Activated T-cell treated with anti-CD3 and anti-CD28 coated beads, Interleukin-2, amount 50 U/mL, for 72 hours (primary cell): Measurements from ENCODE around the gene USO1. TPM values are rescaled to one million over a fixed set of nuclear protein-coding genes. Genes with fewer than 3 reads are reported as not detected.
A peak's percentile ranks its signal among the peaks of the same experiment; 100 is the strongest.
"Not testable (repeated sequence)": the region's sequence is repeated elsewhere in the genome, so short reads cannot be mapped to it uniquely, and the experiment has no call there.

ENCODE experiments used
- ATAC-seq, 2 donors: fragments of 150-1000 bp; cut with Tn5 transposase; replicated peaks in 1 of 2; 2 replicates each; pipeline ENCODE4 v1.10.0; 2021; ENCODE audit warnings: moderate library complexity in 2 of 2, mild to moderate bottlenecking in 1 of 2
- DNase-seq, 2 donors: peaks; one replicate each; pipeline ENCODE4 v3.0.0; 2021 to 2022; ENCODE audit warnings: mixed read lengths in 1 of 2
- H3K27ac Mint-ChIP-seq: one replicate; pipeline ENCODE4 v1.8.0; 2022; ENCODE audit warnings: mild to moderate bottlenecking, moderate library complexity, mixed read lengths
- H3K27me3 Mint-ChIP-seq: one replicate; pipeline ENCODE4 v1.8.0; 2022; ENCODE audit warnings: low read depth, mixed read lengths
- H3K36me3 Mint-ChIP-seq, 2 donors: one replicate each; pipeline ENCODE4 v1.8.0; 2022; ENCODE audit warnings: mixed read lengths in 2 of 2, mild to moderate bottlenecking in 1 of 2; ENCODE audit not compliant: insufficient read depth in 2 of 2
- H3K4me1 Mint-ChIP-seq: one replicate; pipeline ENCODE4 v1.8.0; 2022; ENCODE audit warnings: low read depth, mixed read lengths
- H3K4me3 Mint-ChIP-seq, 2 donors: one replicate each; pipeline ENCODE4 v1.8.0; 2022; ENCODE audit warnings: mild to moderate bottlenecking in 2 of 2, mixed read lengths in 2 of 2, moderate library complexity in 2 of 2
- H3K9me3 Mint-ChIP-seq, 2 donors: one replicate each; pipeline ENCODE4 v1.8.0; 2022; ENCODE audit warnings: mixed read lengths in 2 of 2
- total RNA-seq, 2 donors: library from RNA; stranded (reverse); gene quantifications; one replicate each; pipeline ENCODE4 v1.2.3, GENCODE V29; 2022

Gene USO1
- total RNA-seq, 2 donors from 2014 or later, result 42.0 to 51.7 TPM

GRCh38 chr4:75742451-75742850 is 18.1 kb downstream of the USO1 start:
- no peak for ATAC-seq

DNA sequence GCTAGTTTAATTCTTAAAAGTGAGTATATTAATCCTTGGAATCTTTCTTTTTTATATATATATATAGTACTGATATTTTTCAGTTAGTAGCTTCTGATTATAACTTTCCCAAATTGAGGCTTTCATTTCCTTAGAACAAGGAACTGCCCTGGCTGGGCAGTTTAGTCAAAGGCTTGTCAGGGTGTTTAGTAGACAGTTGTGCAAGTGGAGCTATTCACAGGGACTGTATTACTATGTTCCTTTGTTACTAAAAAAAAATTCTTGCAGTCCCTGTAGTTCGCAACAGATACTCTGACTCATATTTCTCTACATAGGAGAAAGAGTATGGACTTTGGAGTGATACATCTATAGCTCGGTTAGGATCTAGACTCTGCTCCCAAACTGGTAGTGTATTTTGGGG is 20.8 kb downstream of the USO1 start:
- Mint-ChIP-seq H3K36me3 (peaks cover 0 to 2% of the 10 kb centered on the region in 2 donors), H3K4me1 (no peaks in the 10 kb centered on the region), H3K27me3 (no peaks in the 10 kb centered on the region), H3K27ac (no peak overlapping the region), H3K4me3 (no peak overlapping the region), H3K9me3 (no peaks in the 10 kb centered on the region)
- DNase-seq, result no peak
- no peak for ATAC-seq

More at GRCh38 chr4:75742451-75742850, 18.1 kb downstream of the USO1 start:
- Mint-ChIP-seq H3K4me3 (no peak overlapping the region), H3K9me3 (no peaks in the 10 kb centered on the region), H3K27ac (no peak overlapping the region), H3K4me1 (no peaks in the 10 kb centered on the region), H3K36me3 (peaks cover 0 to 2% of the 10 kb centered on the region in 2 donors), H3K27me3 (no peaks in the 10 kb centered on the region)
- no peak for DNase-seq

GRCh38 chr4:75745721-75746199 is 21.4 kb downstream of the USO1 start:
- Mint-ChIP-seq H3K36me3 (peaks cover 0 to 2% of the 10 kb centered on the region in 2 donors), H3K4me1 (no peaks in the 10 kb centered on the region), H3K27me3 (no peaks in the 10 kb centered on the region), H3K4me3 (no peak overlapping the region), H3K9me3 (no peaks in the 10 kb centered on the region), H3K27ac (no peak overlapping the region)
- no peak for ATAC-seq
- no peak for DNase-seq

DNA sequence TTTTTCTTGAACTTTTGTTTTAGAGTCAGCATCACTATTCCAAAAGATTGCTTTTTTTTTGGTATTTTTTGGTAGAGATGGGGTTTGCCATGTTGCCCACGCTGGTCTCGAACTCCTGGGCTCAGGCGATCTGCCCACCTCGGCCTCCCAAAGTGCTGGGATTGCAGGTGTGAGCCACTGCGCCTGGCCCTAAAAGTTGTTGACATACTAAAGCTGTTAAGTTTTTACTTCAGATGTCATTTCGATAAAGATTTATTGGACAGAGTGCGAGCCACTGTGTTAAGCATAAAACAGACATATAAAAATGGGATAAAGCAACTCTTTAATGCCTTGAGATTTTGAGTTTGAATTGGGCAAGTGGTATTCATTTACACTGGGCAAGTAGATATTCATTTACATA is 28.3 kb downstream of the USO1 start:
- Mint-ChIP-seq H3K36me3 (peaks cover 0 to 22% of the 10 kb centered on the region in 2 donors), H3K27me3 (no peaks in the 10 kb centered on the region), H3K4me1 (no peaks in the 10 kb centered on the region), H3K4me3 (no peak overlapping the region), H3K9me3 (no peaks in the 10 kb centered on the region), H3K27ac (no peak overlapping the region)
- ATAC-seq (no peak), DNase-seq (no peak)

- Mint-ChIP-seq H3K27me3 (no peaks in the 10 kb centered on the region), H3K27ac (peak overlapping the region; percentile 11), H3K36me3 (peaks cover 1 to 8% of the 10 kb centered on the region in 2 donors)
Measured at GRCh38 chr4:75769036-75769435, 44.7 kb downstream of the USO1 start.

GRCh38 chr4:75771607-75772006 is 47.2 kb downstream of the USO1 start:
- H3K27me3 Mint-ChIP-seq, result no peaks in the 10 kb centered on the region
- H3K4me3 Mint-ChIP-seq, result no peak overlapping the region
- DNase-seq (no peak), ATAC-seq (no peak)
- no peak overlapping the region for H3K27ac Mint-ChIP-seq
- H3K36me3 Mint-ChIP-seq, result peaks cover 16 to 28% of the 10 kb centered on the region in 2 donors
- peaks cover 3 to 8% of the 10 kb centered on the region in 2 donors for H3K9me3 Mint-ChIP-seq
- peaks cover 5% of the 10 kb centered on the region for H3K4me1 Mint-ChIP-seq

More at GRCh38 chr4:75769036-75769435, 44.7 kb downstream of the USO1 start:
- H3K4me3 Mint-ChIP-seq, result no peak overlapping the region
- ATAC-seq, result no peak
- H3K9me3 Mint-ChIP-seq, result no peaks in the 10 kb centered on the region
- DNase-seq, result no peak
- H3K4me1 Mint-ChIP-seq, result peaks cover 5% of the 10 kb centered on the region

- ATAC-seq, result no peak
- Mint-ChIP-seq H3K9me3 (peaks cover 3 to 8% of the 10 kb centered on the region in 2 donors), H3K27me3 (no peaks in the 10 kb centered on the region), H3K36me3 (peaks cover 18 to 37% of the 10 kb centered on the region in 2 donors), H3K4me3 (no peak overlapping the region), H3K27ac (no peak overlapping the region), H3K4me1 (peaks cover 14% of the 10 kb centered on the region)
- DNase-seq, result no peak
Measured at GRCh38 chr4:75777589-75777988, 53.2 kb downstream of the USO1 start.

- ATAC-seq, result peak in 1 of 2 donors; percentile 51
- Mint-ChIP-seq H3K4me1 (peaks cover 14% of the 10 kb centered on the region), H3K27me3 (no peaks in the 10 kb centered on the region), H3K27ac (peak overlapping the region; percentile 45), H3K4me3 (no peak overlapping the region), H3K36me3 (peaks cover 18 to 39% of the 10 kb centered on the region in 2 donors), H3K9me3 (peaks cover 3 to 8% of the 10 kb centered on the region in 2 donors)
- no peak for DNase-seq
Measured at GRCh38 chr4:75779105-75779757, 54.9 kb downstream of the USO1 start.

GRCh38 chr4:75781305-75781704 is 56.9 kb downstream of the USO1 start:
- DNase-seq, result no peak
- Mint-ChIP-seq H3K4me1 (peaks cover 14% of the 10 kb centered on the region), H3K9me3 (peaks cover 0 to under 1% of the 10 kb centered on the region in 2 donors), H3K36me3 (peaks cover 3 to 20% of the 10 kb centered on the region in 2 donors), H3K27me3 (no peaks in the 10 kb centered on the region), H3K4me3 (no peak overlapping the region), H3K27ac (peak overlapping the region; percentile 2)
- no peak for ATAC-seq

DNA sequence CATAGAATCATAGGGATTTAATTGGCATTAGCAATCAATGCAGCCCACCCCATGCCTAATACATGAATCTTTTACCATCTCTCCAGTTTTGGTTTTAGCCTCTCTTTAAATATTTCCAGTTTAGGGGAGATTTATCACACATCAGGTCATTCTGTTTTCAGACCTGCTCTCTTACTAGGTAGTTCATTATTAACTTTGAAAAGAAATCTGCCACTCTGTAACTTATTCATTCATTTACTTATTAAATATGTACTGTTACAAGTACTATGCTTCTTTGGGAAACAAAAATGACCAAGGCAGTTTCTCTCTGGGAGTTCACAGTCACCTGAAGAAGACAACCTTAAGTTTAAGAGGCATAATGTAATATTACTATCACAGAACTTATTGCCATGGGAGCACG is 62.1 kb downstream of the USO1 start:
- H3K4me3 Mint-ChIP-seq, result no peak overlapping the region
- ATAC-seq, result no peak

GRCh38 chr4:75786938-75787337 is 62.6 kb downstream of the USO1 start:
- H3K36me3 Mint-ChIP-seq, result peaks cover 2 to 10% of the 10 kb centered on the region in 2 donors
- no peak for ATAC-seq
- H3K27me3 Mint-ChIP-seq, result no peaks in the 10 kb centered on the region
- H3K4me1 Mint-ChIP-seq, result no peaks in the 10 kb centered on the region
- no peak for DNase-seq
- H3K9me3 Mint-ChIP-seq, result no peaks in the 10 kb centered on the region
- H3K27ac Mint-ChIP-seq, result no peak overlapping the region
- no peak overlapping the region for H3K4me3 Mint-ChIP-seq

More for the DNA sequence above, 62.1 kb downstream of the USO1 start:
- H3K4me1 Mint-ChIP-seq, result no peaks in the 10 kb centered on the region
- DNase-seq, result no peak
- H3K9me3 Mint-ChIP-seq, result no peaks in the 10 kb centered on the region
- peaks cover 2 to 10% of the 10 kb centered on the region in 2 donors for H3K36me3 Mint-ChIP-seq
- no peaks in the 10 kb centered on the region for H3K27me3 Mint-ChIP-seq
- no peak overlapping the region for H3K27ac Mint-ChIP-seq

- Mint-ChIP-seq H3K27me3 (no peaks in the 10 kb centered on the region), H3K4me1 (no peaks in the 10 kb centered on the region), H3K36me3 (peaks cover 2 to 10% of the 10 kb centered on the region in 2 donors), H3K27ac (no peak overlapping the region), H3K9me3 (no peaks in the 10 kb centered on the region), H3K4me3 (no peak overlapping the region)
- DNase-seq (no peak), ATAC-seq (no peak)
Measured at GRCh38 chr4:75790024-75790423, 65.6 kb downstream of the USO1 start.

DNA sequence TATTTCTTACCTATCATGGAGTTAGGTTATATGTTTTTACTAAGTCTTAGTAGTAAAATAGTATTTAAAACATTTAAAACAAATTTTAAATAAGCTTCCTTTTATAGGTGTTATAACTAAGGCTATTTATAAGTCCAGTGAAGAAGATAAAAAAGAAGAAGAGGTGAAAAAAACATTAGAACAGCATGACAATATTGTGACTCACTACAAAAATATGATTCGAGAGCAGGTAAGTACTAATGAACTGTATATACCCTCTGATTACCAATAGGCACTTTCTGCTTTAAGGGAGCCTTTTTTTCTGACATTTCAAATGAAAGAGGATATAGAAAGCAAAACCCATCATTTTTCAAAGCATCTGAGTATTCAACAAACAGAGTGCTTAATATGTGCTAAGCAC is 76.6 kb downstream of the USO1 start:
- no peak for ATAC-seq
- H3K36me3 Mint-ChIP-seq, result peaks cover 0 to 7% of the 10 kb centered on the region in 2 donors
- no peak for DNase-seq
- H3K4me1 Mint-ChIP-seq, result no peaks in the 10 kb centered on the region
- H3K27ac Mint-ChIP-seq, result no peak overlapping the region
- H3K4me3 Mint-ChIP-seq, result no peak overlapping the region
- no peaks in the 10 kb centered on the region for H3K9me3 Mint-ChIP-seq
- no peaks in the 10 kb centered on the region for H3K27me3 Mint-ChIP-seq

- H3K4me1 Mint-ChIP-seq, H3K27ac Mint-ChIP-seq, H3K9me3 Mint-ChIP-seq, H3K27me3 Mint-ChIP-seq, DNase-seq, H3K4me3 Mint-ChIP-seq, ATAC-seq: not testable (repeated sequence)
- H3K36me3 Mint-ChIP-seq, result peaks cover 7 to 22% of the 10 kb centered on the region in 2 donors
Measured at GRCh38 chr4:75806035-75806434, 81.7 kb downstream of the USO1 start.
